K562 (cell line): ENCODE measurements around the gene ARAP1. TPM values are rescaled to one million over a fixed set of nuclear protein-coding genes. Genes with fewer than 3 reads are reported as not detected.

Experiments used
- CREB1 ChIP-seq, 2 experiments: sonication (generic) in 1 of 2; formaldehyde crosslinking in 1 of 2; IDR thresholded peaks; 2 replicates each; pipeline versions ENCODE4 v1.6.1 to v1.8.0; 2012 to 2022; ENCODE audit warnings: inconsistent platforms in 1 of 2, mild to moderate bottlenecking in 1 of 2, missing genetic modification reagents in 1 of 2, moderate library complexity in 1 of 2
- KDM5B ChIP-seq: fragments of 200-600 bp; sonication (generic); IDR thresholded peaks from 2 replicates; pipeline ENCODE4 v1.6.1; 2012; ENCODE audit warnings: low read depth, mild to moderate bottlenecking, moderate library complexity, low read length, control low read depth, inconsistent platforms; ENCODE audit not compliant: insufficient replicate concordance
- MXI1 ChIP-seq: IDR thresholded peaks from 2 replicates; pipeline ENCODE4 v1.6.1; 2011; ENCODE audit warnings: low read depth, mild to moderate bottlenecking, improper control_type of control experiment, low read length
- MYBL2 ChIP-seq, 2 experiments: fragments of 450-650 bp in 1 of 2; sonication (generic) in 1 of 2; formaldehyde crosslinking in 1 of 2; IDR thresholded peaks; 2 replicates each; pipeline versions ENCODE4 v1.6.1 to v1.8.1; 2017 to 2022; ENCODE audit warnings: borderline replicate concordance in 1 of 2, inconsistent platforms in 1 of 2, low read depth in 1 of 2, mild to moderate bottlenecking in 1 of 2, missing genetic modification reagents in 1 of 2, moderate library complexity in 1 of 2
- NFRKB ChIP-seq: fragments of 450-650 bp; IDR thresholded peaks from 2 replicates; pipeline ENCODE4 v1.6.1; 2016; ENCODE audit warnings: low read depth
- POLR2B ChIP-seq: fragments of 450-650 bp; IDR thresholded peaks from 2 replicates; pipeline ENCODE4 v1.6.1; 2018; ENCODE audit warnings: low read depth; ENCODE audit not compliant: partially characterized antibody
- SRSF3 ChIP-seq: fragments of 200-400 bp; formaldehyde crosslinking; IDR thresholded peaks from 2 replicates; pipeline ENCODE4 v1.6.1; 2016; ENCODE audit warnings: mild to moderate bottlenecking, low read length, moderate library complexity; ENCODE audit not compliant: insufficient read depth
- TAF7 ChIP-seq: fragments of 450-650 bp; IDR thresholded peaks from 2 replicates; pipeline ENCODE4 v1.6.1; 2016; ENCODE audit warnings: missing genetic modification characterization, missing compliant biosample characterization
- ZNF408 ChIP-seq: fragments of 250-450 bp; sonication (Bioruptor Pico); IDR thresholded peaks from 2 replicates; pipeline ENCODE4 v1.4.0; 2020; ENCODE audit warnings: low read depth, mild to moderate bottlenecking, moderate library complexity
- ZSCAN29 ChIP-seq: fragments of 450-650 bp; IDR thresholded peaks from 2 replicates; pipeline ENCODE4 v1.6.1; 2017
- polyA plus RNA-seq, 8 experiments: library from polyadenylated mRNA; depleted of rRNA in 4 of 8; stranded (reverse) in 5 of 8; unstranded in 3 of 8; fragments of >200 nt; fragmentation: Nextera tagmentation in 2 of 8; fragmentation: Illumina TruSeq in 1 of 8; extraction: Ambion mirVana in 2 of 8; extraction: Trizol in 1 of 8; gene quantifications; 2 replicates each; pipeline versions ENCODE4 v1.2.1 to v1.2.3, GENCODE V29; 2011 to 2014; ENCODE audit warnings: inconsistent platforms in 1 of 8, missing spikeins in 1 of 8
- total RNA-seq, 7 experiments: library from RNA; depleted of rRNA in 6 of 7; stranded (reverse); fragments of >200 nt in 6 of 7; fragmentation: Illumina TruSeq in 2 of 7; extraction: Trizol in 2 of 7; gene quantifications; 2 replicates each; pipeline versions ENCODE4 v1.2.1 to v1.2.3, GENCODE V29; 2011 to 2021; ENCODE audit warnings: low replicate concordance in 1 of 7
- TF ChIP-seq, protein P1 (sequence below): fragments of 450-650 bp; IDR thresholded peaks from 2 replicates; pipeline ENCODE4 v1.6.1; 2017; ENCODE audit warnings: antibody characterized with exemption, mild to moderate bottlenecking
- TF ChIP-seq, protein P2 (sequence below): sonication (generic); formaldehyde crosslinking; IDR thresholded peaks from 2 replicates; pipeline ENCODE4 v1.8.1; 2022; ENCODE audit warnings: missing genetic modification reagents
- TF ChIP-seq, protein P3 (sequence below): IDR thresholded peaks from 2 replicates; pipeline ENCODE4 v1.6.1; 2011; ENCODE audit not compliant: insufficient read length; ENCODE audit errors: extremely low read depth

The ARAP1 gene
- total and polyA plus RNA-seq, 9 of the 15 experiments (the other 6 are each of a cell fraction or from before 2014, with no cell fraction given): 0.23 to 67.0 (median 24.6) TPM

DNA sequence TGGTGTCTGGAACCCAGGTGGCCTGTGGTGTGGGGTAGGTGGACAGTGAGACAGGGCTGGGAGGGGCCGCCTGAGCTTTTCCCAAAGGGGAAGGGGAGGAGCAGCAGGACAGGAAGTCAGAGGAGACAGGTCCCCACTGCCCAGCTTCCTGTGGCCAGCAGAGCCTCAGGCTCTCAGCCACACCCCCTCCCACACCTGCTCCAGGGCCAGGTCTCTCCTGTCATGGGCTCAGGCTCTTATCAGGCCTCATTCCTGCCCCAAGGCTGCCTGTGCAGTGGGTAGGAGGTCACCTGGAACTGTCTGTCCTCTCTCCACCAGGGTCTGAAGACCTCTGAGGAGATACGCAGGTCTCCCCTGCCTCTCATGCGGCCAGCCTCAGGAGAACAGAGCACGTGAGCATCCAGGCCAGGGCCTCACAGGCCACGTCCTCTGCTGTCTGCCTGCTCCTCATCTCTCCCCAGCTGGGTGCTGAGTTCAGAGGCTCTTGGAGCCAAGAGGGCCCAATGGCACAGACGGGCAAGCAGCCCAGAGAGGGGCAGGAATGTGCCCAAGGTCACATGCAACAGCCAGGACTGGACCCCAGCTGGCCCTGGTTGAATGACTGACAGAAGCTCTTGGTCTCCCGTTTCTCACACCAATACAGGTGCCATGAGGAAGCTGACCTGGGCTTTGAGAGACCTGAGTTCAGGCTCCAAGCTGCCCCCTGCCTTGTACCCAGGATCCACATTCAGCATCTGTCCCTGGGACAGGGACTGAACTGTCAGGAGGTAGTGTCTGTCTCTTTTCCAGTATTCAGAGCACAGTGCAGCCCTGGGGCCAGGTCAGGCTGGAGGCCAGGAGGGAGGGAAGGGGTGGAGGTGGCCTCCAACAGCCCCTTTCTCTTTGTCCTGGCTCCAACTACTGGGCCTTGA is 24.9 kb upstream of the ARAP1 start (continued):
- no peak for TF ChIP-seq MYBL2 (IDR thresholded peaks at IDR 0.05; ENCODE audit: low read depth)
- no peak for TF ChIP-seq MYBL2 (CRISPR knock-in tag; IDR thresholded peaks at IDR 0.05; ENCODE audit: borderline replicate concordance)
- peak; percentile 9 for TF ChIP-seq KDM5B
- TF ChIP-seq, protein P1, sequence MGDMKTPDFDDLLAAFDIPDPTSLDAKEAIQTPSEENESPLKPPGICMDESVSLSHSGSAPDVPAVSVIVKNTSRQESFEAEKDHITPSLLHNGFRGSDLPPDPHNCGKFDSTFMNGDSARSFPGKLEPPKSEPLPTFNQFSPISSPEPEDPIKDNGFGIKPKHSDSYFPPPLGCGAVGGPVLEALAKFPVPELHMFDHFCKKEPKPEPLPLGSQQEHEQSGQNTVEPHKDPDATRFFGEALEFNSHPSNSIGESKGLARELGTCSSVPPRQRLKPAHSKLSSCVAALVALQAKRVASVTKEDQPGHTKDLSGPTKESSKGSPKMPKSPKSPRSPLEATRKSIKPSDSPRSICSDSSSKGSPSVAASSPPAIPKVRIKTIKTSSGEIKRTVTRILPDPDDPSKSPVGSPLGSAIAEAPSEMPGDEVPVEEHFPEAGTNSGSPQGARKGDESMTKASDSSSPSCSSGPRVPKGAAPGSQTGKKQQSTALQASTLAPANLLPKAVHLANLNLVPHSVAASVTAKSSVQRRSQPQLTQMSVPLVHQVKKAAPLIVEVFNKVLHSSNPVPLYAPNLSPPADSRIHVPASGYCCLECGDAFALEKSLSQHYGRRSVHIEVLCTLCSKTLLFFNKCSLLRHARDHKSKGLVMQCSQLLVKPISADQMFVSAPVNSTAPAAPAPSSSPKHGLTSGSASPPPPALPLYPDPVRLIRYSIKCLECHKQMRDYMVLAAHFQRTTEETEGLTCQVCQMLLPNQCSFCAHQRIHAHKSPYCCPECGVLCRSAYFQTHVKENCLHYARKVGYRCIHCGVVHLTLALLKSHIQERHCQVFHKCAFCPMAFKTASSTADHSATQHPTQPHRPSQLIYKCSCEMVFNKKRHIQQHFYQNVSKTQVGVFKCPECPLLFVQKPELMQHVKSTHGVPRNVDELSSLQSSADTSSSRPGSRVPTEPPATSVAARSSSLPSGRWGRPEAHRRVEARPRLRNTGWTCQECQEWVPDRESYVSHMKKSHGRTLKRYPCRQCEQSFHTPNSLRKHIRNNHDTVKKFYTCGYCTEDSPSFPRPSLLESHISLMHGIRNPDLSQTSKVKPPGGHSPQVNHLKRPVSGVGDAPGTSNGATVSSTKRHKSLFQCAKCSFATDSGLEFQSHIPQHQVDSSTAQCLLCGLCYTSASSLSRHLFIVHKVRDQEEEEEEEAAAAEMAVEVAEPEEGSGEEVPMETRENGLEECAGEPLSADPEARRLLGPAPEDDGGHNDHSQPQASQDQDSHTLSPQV: peak; percentile 78
- no peak for TF ChIP-seq ZSCAN29
- TF ChIP-seq ZNF408: no peak
- TF ChIP-seq MXI1: peak; percentile 59; the same call in 1 of the 2 replicates
- peak; percentile 0; the same call in 1 of the 2 replicates for TF ChIP-seq NFRKB
- TF ChIP-seq, protein P2, sequence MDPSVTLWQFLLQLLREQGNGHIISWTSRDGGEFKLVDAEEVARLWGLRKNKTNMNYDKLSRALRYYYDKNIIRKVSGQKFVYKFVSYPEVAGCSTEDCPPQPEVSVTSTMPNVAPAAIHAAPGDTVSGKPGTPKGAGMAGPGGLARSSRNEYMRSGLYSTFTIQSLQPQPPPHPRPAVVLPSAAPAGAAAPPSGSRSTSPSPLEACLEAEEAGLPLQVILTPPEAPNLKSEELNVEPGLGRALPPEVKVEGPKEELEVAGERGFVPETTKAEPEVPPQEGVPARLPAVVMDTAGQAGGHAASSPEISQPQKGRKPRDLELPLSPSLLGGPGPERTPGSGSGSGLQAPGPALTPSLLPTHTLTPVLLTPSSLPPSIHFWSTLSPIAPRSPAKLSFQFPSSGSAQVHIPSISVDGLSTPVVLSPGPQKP: no peak
- no peak for TF ChIP-seq CREB1 (IDR thresholded peaks at IDR 0.05)
- no peak for TF ChIP-seq CREB1 (CRISPR knock-in tag; IDR thresholded peaks at IDR 0.05)
- no peak for TF ChIP-seq POLR2B
- TF ChIP-seq TAF7: no peak
- TF ChIP-seq, protein P3, sequence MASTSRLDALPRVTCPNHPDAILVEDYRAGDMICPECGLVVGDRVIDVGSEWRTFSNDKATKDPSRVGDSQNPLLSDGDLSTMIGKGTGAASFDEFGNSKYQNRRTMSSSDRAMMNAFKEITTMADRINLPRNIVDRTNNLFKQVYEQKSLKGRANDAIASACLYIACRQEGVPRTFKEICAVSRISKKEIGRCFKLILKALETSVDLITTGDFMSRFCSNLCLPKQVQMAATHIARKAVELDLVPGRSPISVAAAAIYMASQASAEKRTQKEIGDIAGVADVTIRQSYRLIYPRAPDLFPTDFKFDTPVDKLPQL: no peak
- no peak for TF ChIP-seq SRSF3
